Lung (tissue), 12 donors: Measurements from ENCODE around the gene AFP. TPM values are rescaled to one million over a fixed set of nuclear protein-coding genes. Genes with fewer than 3 reads are reported as not detected.

Experiments used
- ATAC-seq: fragments of 200-7000 bp; cut with Tn5 transposase; one replicate; pipeline ENCODE4 v1.9.1; 2020; ENCODE audit warnings: moderate number of reproducible peaks; ENCODE audit not compliant: insufficient read depth, low FRiP score
- DNase-seq, 3 donors: peaks; one replicate each; pipeline ENCODE4 v3.0.0-alpha.2; 2013 to 2017
- H3K27ac ChIP-seq, 2 donors: one replicate each; pipeline ENCODE4 v1.5.1; 2013; ENCODE audit warnings: mild to moderate bottlenecking in 2 of 2, moderate library complexity in 2 of 2, control low read depth in 1 of 2, inconsistent platforms in 1 of 2, low read depth in 1 of 2, low read length in 1 of 2
- H3K27me3 ChIP-seq, 3 donors: one replicate each; pipeline ENCODE4 v1.5.1; 2013; ENCODE audit warnings: low read length in 2 of 3; ENCODE audit not compliant: control insufficient read depth in 3 of 3, insufficient read depth in 3 of 3
- H3K36me3 ChIP-seq, 4 donors: one replicate each; pipeline ENCODE4 v1.5.1; 2013; ENCODE audit warnings: low read length in 4 of 4, mild to moderate bottlenecking in 1 of 4, moderate library complexity in 1 of 4; ENCODE audit not compliant: control insufficient read depth in 4 of 4, insufficient read depth in 4 of 4
- H3K4me1 ChIP-seq, 5 donors: one replicate each; pipeline ENCODE4 v1.5.1; 2013; ENCODE audit warnings: low read length in 5 of 5, mild to moderate bottlenecking in 2 of 5, moderate library complexity in 1 of 5; ENCODE audit not compliant: control insufficient read depth in 5 of 5, insufficient read depth in 5 of 5
- H3K4me3 ChIP-seq: one replicate; pipeline ENCODE4 v1.5.1; 2013; ENCODE audit warnings: mild to moderate bottlenecking, control low read depth, moderate library complexity
- H3K9ac ChIP-seq, 2 donors: one replicate each; pipeline ENCODE4 v1.5.1; 2013; ENCODE audit warnings: low read length in 2 of 2, control low read depth in 1 of 2; ENCODE audit not compliant: insufficient read depth in 1 of 2
- H3K9me3 ChIP-seq, 4 donors: one replicate each; pipeline ENCODE4 v1.5.1; 2013; ENCODE audit warnings: low read length in 3 of 4, mild to moderate bottlenecking in 1 of 4, moderate library complexity in 1 of 4; ENCODE audit not compliant: control insufficient read depth in 4 of 4, insufficient read depth in 3 of 4
- WGBS, 2 donors: extraction: QIAGEN DNeasy Blood & Tissue Kit; methylation state at CpG; one replicate each; pipeline ENCODE4 v1.1.7; 2013; 5-methylcytosine and 5-hydroxymethylcytosine counted together
- polyA plus RNA-seq, 2 donors: library from polyadenylated mRNA; stranded (reverse); fragments of 200-250 nt; gene quantifications; one replicate each; pipeline ENCODE4 v1.2.1, GENCODE V29; 2013
- total RNA-seq, 2 donors: library from RNA; depleted of rRNA in 1 of 2; stranded (reverse); fragments of >200 nt in 1 of 2; gene quantifications; one replicate each; pipeline ENCODE4 v1.2.1, GENCODE V29; 2014 to 2021
- TF ChIP-seq, protein P1 (sequence below): IDR thresholded peaks from 2 replicates; pipeline ENCODE4 v1.5.1; 2012; ENCODE audit warnings: mild to moderate bottlenecking; ENCODE audit errors: control extremely low read depth, extremely low read depth
- donor health status: control.
- donor health status: control.
- donor health status: Bipolar disorder and iron deficiency.
- donor health status: healthy.
- donor health status: DM: yes; HTN: yes; CAD: no.

Gene AFP
- total and polyA plus RNA-seq, 4 donors = 0.11 to 1.3 TPM; not detected in 2

DNA sequence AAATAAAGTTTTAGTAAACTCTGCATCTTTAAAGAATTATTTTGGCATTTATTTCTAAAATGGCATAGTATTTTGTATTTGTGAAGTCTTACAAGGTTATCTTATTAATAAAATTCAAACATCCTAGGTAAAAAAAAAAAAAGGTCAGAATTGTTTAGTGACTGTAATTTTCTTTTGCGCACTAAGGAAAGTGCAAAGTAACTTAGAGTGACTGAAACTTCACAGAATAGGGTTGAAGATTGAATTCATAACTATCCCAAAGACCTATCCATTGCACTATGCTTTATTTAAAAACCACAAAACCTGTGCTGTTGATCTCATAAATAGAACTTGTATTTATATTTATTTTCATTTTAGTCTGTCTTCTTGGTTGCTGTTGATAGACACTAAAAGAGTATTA, 31.6 kb upstream of the AFP start:
- ATAC-seq (no peak), DNase-seq (no peak)
- H3K9ac ChIP-seq = no peak overlapping the region
- no peaks in the 10 kb centered on the region for H3K36me3 ChIP-seq
- H3K27ac ChIP-seq = no peak overlapping the region
- no peak overlapping the region for H3K4me3 ChIP-seq
- no peaks in the 10 kb centered on the region for H3K9me3 ChIP-seq
- H3K4me1 ChIP-seq = no peaks in the 10 kb centered on the region
- 100% methylated on average over 1 of the region's 1 CpG for WGBS, 2 donors
- TF ChIP-seq, protein P1, sequence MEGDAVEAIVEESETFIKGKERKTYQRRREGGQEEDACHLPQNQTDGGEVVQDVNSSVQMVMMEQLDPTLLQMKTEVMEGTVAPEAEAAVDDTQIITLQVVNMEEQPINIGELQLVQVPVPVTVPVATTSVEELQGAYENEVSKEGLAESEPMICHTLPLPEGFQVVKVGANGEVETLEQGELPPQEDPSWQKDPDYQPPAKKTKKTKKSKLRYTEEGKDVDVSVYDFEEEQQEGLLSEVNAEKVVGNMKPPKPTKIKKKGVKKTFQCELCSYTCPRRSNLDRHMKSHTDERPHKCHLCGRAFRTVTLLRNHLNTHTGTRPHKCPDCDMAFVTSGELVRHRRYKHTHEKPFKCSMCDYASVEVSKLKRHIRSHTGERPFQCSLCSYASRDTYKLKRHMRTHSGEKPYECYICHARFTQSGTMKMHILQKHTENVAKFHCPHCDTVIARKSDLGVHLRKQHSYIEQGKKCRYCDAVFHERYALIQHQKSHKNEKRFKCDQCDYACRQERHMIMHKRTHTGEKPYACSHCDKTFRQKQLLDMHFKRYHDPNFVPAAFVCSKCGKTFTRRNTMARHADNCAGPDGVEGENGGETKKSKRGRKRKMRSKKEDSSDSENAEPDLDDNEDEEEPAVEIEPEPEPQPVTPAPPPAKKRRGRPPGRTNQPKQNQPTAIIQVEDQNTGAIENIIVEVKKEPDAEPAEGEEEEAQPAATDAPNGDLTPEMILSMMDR = no peak
- H3K27me3 ChIP-seq = no peaks in the 10 kb centered on the region

- 93 to 94% methylated on average over 2 of the region's 2 CpGs for WGBS, 2 donors
- DNase-seq (no peak), ATAC-seq (no peak)
- Histone ChIP-seq H3K36me3 (no peaks in the 10 kb centered on the region), H3K4me1 (no peaks in the 10 kb centered on the region), H3K9me3 (no peaks in the 10 kb centered on the region), H3K27ac (no peak overlapping the region), H3K9ac (no peak overlapping the region), H3K4me3 (no peak overlapping the region), H3K27me3 (no peaks in the 10 kb centered on the region)
- TF ChIP-seq, protein P1 = no peak
Observed at GRCh38 chr4:73405138-73405537, 30.9 kb upstream of the AFP start.

GRCh38 chr4:73406548-73406875, 29.5 kb upstream of the AFP start:
- no peak for DNase-seq
- no peaks in the 10 kb centered on the region for H3K9me3 ChIP-seq
- TF ChIP-seq, protein P1 = no peak
- WGBS, 2 donors = 100% methylated on average over 1 of the region's 1 CpG
- H3K36me3 ChIP-seq = no peaks in the 10 kb centered on the region
- H3K9ac ChIP-seq = no peak overlapping the region
- H3K27me3 ChIP-seq = no peaks in the 10 kb centered on the region
- H3K4me1 ChIP-seq = no peaks in the 10 kb centered on the region
- H3K4me3 ChIP-seq = no peak overlapping the region
- H3K27ac ChIP-seq = no peak overlapping the region
- ATAC-seq = no peak

DNA sequence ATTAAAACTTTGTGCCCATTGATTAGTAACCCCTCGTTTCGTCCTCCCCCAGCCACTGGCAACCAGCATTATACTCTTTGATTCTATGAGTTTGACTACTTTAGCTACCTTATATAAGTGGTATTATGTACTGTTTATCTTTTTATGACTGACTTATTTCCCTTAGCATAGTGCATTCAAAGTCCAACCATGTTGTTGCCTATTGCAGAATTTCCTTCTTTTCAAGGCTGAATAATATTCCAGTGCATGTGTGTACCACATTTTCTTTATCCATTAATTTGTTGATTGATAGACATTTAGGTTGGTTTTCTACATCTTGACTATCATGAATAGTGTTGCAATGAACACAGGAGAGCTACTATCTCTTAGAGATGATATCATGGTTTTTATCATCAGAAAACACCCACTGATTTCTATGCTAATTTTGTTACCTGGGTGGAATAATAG, 28.8 kb upstream of the AFP start:
- Histone ChIP-seq H3K9me3 (no peaks in the 10 kb centered on the region), H3K27me3 (no peaks in the 10 kb centered on the region), H3K9ac (no peak overlapping the region), H3K4me1 (no peaks in the 10 kb centered on the region), H3K4me3 (no peak overlapping the region), H3K36me3 (no peaks in the 10 kb centered on the region), H3K27ac (no peak overlapping the region)
- TF ChIP-seq, protein P1 = no peak
- 87 to 93% methylated on average over 2 of the region's 2 CpGs for WGBS, 2 donors
- DNase-seq (no peak), ATAC-seq (no peak)
